ENCODE results near the gene REM2.
"Not testable (repeated sequence)": the region's sequence is repeated elsewhere in the genome, so short reads cannot be mapped to it uniquely, and the experiment has no call there.

REM2 gene

DNA sequence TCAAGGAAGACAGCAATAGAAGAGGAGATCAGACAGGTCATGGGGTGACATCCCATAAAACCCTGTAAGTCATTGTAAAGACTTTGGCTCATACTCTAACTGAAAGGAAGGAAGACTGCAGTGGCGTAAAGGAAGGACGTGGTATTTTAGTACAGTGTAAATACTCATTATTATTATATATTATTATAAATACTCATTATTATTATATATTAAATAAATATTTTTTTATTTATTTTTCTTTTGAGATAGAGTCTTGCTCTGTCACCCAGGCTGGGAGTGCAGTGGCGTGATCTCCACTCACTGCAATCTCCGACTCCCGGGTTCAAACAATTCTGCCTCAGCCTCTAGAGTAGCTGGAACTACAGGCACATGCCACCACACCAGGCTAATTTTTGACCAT is 26.6 kb upstream of the REM2 start:
- TF ChIP-seq POLR2AphosphoS5 (IDR thresholded peaks at IDR 0.05; ENCODE audit: low read depth) = no peak
- no peak for TF ChIP-seq SPI1 (IDR thresholded peaks at IDR 0.05; ENCODE audit: borderline replicate concordance, low read depth)
- no peak for TF ChIP-seq GABPA (IDR thresholded peaks at IDR 0.05; ENCODE audit: low read depth)
- no peak for TF ChIP-seq CTCF (IDR thresholded peaks at IDR 0.05; ENCODE audit: insufficient read depth, low read length)
- no peak for TF ChIP-seq REST (IDR thresholded peaks at IDR 0.05; ENCODE audit: insufficient replicate concordance, low read depth)
- DNase-seq (ENCODE audit: low read depth in 1 of 2, low spot score in 1 of 2) = no peak
- Histone ChIP-seq H3K27me3 (ENCODE audit: insufficient read depth, poor library complexity, severe bottlenecking) (no peaks in the 10 kb centered on the region), H3K4me3 (replicated peaks; ENCODE audit: insufficient read depth, low read length) (no peak overlapping the region), H3K27ac (replicated peaks) (no peak overlapping the region)

- H3K4me3 ChIP-seq (replicated peaks; ENCODE audit: insufficient read depth, low read length); H3K27ac ChIP-seq (replicated peaks); DNase-seq (ENCODE audit: low read depth in 1 of 2, low spot score in 1 of 2); H3K27me3 ChIP-seq (ENCODE audit: insufficient read depth, poor library complexity, severe bottlenecking): not testable (repeated sequence)
Observed at GRCh38 chr14:22860377-22860776, 22.6 kb upstream of the REM2 start.

GRCh38 chr14:22861651-22862050 is 21.4 kb upstream of the REM2 start:
- DNase-seq (ENCODE audit: low read depth in 1 of 2, low spot score in 1 of 2) = no peak
- Histone ChIP-seq H3K27me3 (ENCODE audit: insufficient read depth, poor library complexity, severe bottlenecking) (no peaks in the 10 kb centered on the region), H3K4me3 (replicated peaks; ENCODE audit: insufficient read depth, low read length) (no peak overlapping the region), H3K27ac (replicated peaks) (no peak overlapping the region)
- no peak for TF ChIP-seq GABPA (IDR thresholded peaks at IDR 0.05; ENCODE audit: low read depth)
- TF ChIP-seq POLR2AphosphoS5 (IDR thresholded peaks at IDR 0.05; ENCODE audit: low read depth) = no peak
- no peak for TF ChIP-seq CTCF (IDR thresholded peaks at IDR 0.05; ENCODE audit: insufficient read depth, low read length)
- no peak for TF ChIP-seq REST (IDR thresholded peaks at IDR 0.05; ENCODE audit: insufficient replicate concordance, low read depth)

DNA sequence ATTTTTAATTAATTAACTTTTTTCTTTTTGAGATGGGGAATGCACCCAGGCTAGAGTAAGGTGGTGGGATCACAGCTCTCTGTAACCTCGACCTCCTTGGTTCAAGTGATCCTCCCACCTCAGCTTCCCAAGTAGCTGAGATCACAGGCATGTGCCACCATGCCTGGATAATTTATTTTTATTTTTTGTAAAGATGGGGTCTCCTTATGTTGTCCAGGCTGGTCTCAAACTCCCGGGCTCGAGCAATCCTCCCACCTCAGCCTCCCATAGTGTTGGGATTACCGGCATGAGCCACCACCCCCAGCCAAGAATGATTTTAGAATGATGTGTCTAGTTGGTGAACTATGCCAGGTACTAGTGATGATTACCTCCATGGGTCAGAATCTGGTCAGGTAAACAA is 18.0 kb upstream of the REM2 start:
- no peak for TF ChIP-seq REST (IDR thresholded peaks at IDR 0.05; ENCODE audit: insufficient replicate concordance, low read depth)
- TF ChIP-seq GABPA (IDR thresholded peaks at IDR 0.05; ENCODE audit: low read depth) = no peak
- no peak for TF ChIP-seq SPI1 (IDR thresholded peaks at IDR 0.05; ENCODE audit: borderline replicate concordance, low read depth)
- no peak for TF ChIP-seq CTCF (IDR thresholded peaks at IDR 0.05; ENCODE audit: insufficient read depth, low read length)
- TF ChIP-seq POLR2AphosphoS5 (IDR thresholded peaks at IDR 0.05; ENCODE audit: low read depth) = no peak
- no peak for DNase-seq (ENCODE audit: low read depth in 1 of 2, low spot score in 1 of 2)
- Histone ChIP-seq H3K4me3 (replicated peaks; ENCODE audit: insufficient read depth, low read length) (no peak overlapping the region), H3K27me3 (ENCODE audit: insufficient read depth, poor library complexity, severe bottlenecking) (no peaks in the 10 kb centered on the region), H3K27ac (replicated peaks) (no peak overlapping the region)
